HG03025 (cell line): Measurements from ENCODE around the gene LGSN.
"Not testable (repeated sequence)": the region's sequence is repeated elsewhere in the genome, so short reads cannot be mapped to it uniquely, and the experiment has no call there.

Experiments used
- ATAC-seq: cut with Tn5 transposase; IDR thresholded peaks from one replicate; pipeline ENCODE4 v1.9.1; 2021; ENCODE audit warnings: mild to moderate bottlenecking, moderate library complexity; ENCODE audit not compliant: unreplicated experiment, low FRiP score

Gene LGSN

DNA sequence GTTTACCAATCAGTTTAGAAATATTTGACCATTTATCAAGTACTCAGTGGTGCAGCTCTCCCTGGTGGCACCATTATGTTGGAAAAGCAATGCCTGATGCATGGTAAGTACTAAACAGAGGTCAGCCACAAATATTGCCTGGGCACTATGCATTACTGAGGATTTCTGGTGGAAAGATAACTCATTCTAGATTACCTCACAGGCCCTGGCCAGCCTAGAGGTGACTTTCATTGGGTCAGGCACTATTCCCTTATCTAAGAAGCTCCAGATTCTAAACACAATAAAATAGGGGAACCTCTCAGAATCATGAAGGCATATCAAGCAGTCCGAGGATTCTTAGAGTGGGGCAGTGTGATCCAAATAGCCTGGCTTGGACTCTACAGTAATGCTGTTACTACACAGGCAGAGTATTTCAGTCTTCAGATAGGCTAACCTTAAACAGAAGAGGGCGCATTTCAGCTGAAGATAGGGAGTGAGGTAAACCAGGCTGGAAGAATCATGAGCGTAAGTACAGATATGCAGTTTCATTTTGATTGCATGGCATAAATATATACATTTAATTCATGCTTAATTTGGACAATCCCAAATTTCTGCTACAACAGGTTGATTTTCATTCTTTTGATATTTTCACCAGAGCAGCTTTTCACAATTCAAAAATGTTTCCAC, 12.1 kb downstream of the LGSN start:
- peak; percentile 91 for ATAC-seq

GRCh38 chr6:63306420-63306819, 13.4 kb downstream of the LGSN start:
- no peak for ATAC-seq

DNA sequence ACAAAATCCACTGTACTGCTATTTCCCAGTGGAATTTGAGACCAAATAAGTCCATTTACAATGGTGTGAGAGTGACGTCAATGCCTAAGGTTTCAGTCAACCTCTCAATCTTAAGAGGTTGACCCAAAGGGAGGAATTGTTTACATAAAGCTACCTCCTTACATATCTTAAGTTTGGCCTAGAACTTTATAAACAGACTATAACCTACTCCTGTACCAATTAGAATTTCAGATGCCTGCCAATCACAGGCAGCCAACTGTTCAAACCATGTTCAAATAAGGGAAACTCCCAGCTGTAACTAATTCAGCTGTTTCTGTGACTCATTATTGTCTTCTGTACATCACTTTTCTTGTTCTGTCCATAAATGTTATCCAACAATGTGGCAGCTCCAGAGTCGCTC, 14.5 kb downstream of the LGSN start:
- ATAC-seq = no peak

DNA sequence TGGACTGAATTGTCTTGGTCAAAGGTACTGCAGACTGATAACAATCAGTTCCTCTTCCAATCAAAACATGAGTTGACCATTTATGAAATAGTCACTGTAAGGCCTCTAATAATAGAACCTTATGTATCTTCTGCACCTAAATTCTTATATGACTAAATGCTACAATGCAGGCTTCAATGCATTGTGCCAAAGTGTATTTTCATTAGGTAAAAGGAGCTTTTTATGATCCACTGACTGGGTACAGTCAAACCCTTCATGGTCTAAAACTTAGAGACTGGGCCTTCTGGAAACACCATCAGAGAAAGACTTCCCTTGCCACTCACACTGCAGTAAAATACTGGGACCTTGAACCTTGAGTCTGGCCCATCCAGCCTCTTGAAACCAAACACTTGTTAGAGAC, 16.3 kb downstream of the LGSN start:
- ATAC-seq = no peak

DNA sequence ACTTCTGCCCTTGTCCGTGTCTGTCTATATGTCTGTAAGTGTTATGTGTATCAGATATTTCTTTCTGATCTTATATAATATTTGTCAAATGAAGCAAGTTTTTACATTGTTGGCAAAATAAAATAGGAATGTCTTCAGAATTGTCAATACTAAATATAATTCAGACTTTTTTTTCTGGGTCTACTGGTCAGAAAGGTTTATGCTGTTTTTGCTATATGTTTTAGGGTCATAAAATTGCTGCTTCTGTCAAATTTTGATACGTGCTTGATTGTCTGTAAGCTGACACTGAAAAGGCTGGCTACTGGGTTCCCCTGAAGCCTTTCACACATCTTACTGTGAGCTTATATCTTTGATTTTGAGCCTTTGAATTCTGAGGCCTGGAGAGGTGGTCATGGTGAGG, 20.1 kb downstream of the LGSN start:
- ATAC-seq = no peak

DNA sequence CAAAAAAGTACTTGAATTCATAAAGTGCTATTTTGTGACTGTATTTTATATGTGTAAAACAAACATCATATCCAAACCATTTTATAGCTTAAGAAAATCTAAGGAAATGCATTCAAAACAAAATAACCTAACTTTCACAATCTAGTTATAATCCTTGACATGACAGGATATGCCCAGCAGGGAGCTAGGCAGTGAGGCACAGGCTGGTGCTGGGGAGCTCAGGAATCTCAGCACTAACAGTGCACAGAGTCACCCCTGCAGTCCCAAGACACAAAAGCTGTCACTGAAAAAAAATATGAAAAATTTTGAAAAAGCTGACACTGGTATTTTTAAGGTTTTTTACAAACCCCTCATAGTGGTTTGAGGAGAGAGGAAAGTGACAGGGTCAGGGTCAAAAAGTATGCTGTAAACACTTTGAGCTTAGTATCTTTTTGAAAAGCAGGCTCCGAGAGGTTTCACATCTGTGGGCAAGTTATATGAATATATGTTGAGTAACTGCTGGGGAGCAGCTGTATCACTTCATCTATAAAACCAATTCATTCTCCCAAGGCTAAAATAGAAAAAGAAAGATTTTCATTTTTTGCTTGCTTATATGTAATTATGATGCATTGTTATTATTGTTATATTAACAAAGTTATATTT, 24.1 kb downstream of the LGSN start:
- ATAC-seq = no peak

DNA sequence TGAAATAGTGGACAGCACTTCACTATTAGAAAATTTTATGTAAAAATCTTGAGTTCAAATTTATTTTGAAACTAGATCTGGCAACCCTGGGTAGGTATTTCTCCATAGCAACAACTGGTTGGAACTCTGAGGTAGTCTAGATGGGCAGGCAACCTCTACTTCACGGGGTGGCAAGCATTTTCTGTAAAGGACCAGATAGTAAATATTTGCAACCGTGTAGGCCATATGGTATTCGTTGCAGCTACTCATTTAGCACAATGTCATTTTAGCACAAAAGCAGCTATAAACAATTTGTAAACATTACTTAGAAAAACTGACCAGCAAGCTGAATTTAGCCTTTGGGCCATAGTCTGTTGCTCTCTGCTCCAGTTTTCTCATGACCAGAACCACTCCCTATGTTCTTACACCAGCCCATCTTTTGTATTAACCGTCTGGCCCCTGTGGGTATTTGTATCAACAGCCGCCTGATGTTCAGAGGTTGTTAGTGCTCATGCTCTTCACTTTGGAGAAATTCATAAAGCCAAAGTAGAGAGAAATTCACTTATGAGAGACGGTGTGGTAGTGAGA, 29.2 kb downstream of the LGSN start:
- no peak for ATAC-seq

DNA sequence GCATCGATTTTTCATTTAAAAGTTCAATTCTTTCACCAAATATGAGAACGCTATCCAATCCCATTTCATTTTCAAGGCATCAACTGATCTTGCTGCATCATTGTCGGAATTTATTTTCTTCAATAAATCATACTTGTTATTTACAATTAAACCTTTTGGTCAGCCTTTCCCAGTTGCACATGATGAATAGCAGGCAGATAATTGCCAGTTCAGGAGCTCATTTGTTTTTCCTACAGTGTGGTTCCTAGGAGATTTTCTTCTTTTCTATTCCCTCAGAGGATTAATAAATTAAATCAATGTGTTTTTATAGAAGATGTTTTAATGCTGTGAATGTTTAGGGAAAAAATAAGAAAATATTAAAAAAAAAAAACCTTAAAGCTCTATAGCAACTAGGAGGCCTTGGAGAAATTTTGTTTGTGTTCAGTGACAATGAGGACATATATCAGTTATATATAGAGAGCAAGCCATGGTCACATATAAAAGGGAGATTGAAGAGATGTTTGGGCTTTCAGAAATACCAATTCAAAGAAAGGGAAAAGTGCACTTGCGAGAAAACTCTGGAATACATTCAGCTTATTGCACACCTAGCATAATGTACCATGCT, 30.4 kb downstream of the LGSN start:
- no peak for ATAC-seq

- no peak for ATAC-seq
Observed at GRCh38 chr6:63280639-63281180, 39.1 kb downstream of the LGSN start.

DNA sequence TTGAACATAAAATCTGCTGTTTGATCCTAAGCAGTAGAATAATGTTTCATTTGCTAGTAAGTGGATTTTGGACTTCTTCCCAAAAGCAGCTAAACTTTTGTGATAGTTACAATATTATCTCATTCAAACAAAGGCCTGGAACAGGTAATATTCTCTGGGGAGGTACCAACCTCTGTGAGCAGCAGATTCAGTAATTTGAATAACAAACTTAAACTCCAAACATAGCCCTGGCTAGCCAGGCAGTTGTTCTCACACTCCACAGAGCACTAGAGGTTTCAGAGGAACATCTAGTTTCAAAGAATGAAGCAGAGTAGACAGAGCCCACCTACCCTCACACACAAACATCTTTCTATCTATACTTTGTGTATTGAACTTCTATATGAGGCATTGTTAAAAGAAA, 40.9 kb downstream of the LGSN start:
- no peak for ATAC-seq

DNA sequence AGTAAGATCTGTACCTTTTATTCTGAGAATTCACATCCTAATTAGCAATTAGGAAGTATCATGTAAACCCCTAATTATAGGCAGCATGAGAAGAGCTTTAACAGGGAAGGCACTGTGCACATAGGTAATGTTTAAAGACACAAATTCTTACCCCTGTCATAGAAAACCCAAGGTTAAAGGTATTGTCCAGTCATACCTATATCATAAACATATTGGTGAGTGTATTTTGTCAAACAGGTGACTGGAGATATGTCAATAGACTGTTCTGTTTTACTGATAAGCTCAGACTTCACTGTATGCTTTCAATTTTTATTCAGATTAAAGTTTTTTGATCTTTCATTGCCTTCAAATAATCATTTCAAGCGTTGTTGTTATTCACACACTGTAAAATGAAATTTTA, 43.8 kb downstream of the LGSN start:
- no peak for ATAC-seq

- not testable (repeated sequence) for ATAC-seq
Observed at GRCh38 chr6:63274795-63275430, 44.9 kb downstream of the LGSN start.

DNA sequence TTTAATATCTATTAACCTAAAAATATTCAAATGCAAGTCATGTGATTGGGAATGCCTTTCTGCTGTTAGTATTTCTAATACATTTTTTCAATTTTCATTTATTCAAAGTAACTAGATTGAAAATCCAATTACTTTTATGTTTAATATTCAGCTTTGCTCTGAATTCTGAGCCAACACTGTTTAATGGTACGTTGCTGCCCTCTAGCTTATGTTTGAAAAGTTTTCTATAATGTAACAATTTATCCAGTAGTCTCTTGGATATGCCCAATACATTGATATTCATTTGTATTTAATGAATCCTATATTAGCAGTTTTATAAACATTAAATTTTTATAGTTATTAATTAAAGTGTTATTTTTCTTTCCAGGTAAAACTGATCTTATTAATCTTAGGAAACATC, 47.4 kb downstream of the LGSN start:
- ATAC-seq = no peak

- peak; percentile 47 for ATAC-seq
Observed at GRCh38 chr6:63269470-63269869, 50.3 kb downstream of the LGSN start.

DNA sequence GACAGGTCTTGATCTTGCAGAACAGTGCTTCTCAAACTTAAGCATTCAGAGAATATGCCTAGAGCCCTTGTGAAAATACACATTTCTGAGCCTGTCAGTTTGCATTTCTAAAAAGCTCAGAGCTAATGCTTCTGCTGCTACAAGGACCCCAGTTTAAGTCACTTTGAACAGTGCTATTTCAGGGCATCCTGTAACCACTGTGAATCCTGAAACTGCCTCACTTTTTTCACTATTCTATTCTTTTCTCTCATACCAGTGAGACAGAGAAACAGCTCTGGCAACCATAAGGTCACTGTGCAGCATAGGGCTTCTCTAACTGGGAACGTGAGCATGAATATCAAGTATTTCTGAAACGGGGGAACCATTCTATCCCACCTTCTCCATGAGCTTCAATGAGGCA, 51.2 kb downstream of the LGSN start:
- peak; percentile 97 for ATAC-seq

GRCh38 chr6:63267828-63268227, 52.0 kb downstream of the LGSN start:
- no peak for ATAC-seq

DNA sequence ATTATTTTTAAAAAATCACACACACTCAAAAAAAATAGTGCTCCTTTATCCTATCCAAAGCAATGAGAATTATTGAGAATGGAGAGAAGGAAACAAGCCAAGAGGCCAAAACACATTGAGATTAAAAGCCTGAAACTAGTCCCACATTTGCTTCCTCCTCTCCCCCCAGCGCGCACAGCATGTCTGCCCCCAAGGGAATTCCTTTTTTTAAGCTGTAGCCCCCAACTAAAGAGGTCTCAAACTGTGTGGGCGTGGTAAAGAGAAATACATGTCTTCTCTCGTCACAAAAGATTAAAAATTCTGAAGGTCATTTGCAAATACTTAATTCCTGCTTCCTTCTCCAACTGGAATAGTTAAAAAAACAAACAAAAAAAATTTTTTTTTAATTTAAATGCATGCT, 52.7 kb downstream of the LGSN start:
- no peak for ATAC-seq

GRCh38 chr6:63263444-63263843, 56.3 kb downstream of the LGSN start:
- ATAC-seq = no peak

GRCh38 chr6:63261820-63262219, 58.0 kb downstream of the LGSN start:
- peak; percentile 91 for ATAC-seq

DNA sequence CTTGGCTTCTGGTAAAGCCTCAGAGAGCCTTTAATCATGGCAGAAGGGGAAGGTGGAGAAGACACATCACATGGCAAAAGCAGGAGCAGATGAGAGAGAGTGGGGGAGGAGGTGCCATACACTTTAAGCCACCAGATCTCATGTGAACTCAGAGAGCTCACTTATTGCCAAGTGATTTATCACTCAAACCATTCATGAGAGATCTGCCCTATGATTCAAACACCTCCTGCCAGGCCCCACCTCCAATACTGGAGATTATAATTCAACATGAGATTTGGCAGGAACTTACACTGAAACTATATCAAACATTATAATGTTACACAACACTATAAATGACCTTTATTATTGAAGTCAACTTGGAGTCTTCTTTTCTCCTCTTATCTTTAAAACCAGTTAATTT, 60.6 kb downstream of the LGSN start:
- ATAC-seq = no peak

DNA sequence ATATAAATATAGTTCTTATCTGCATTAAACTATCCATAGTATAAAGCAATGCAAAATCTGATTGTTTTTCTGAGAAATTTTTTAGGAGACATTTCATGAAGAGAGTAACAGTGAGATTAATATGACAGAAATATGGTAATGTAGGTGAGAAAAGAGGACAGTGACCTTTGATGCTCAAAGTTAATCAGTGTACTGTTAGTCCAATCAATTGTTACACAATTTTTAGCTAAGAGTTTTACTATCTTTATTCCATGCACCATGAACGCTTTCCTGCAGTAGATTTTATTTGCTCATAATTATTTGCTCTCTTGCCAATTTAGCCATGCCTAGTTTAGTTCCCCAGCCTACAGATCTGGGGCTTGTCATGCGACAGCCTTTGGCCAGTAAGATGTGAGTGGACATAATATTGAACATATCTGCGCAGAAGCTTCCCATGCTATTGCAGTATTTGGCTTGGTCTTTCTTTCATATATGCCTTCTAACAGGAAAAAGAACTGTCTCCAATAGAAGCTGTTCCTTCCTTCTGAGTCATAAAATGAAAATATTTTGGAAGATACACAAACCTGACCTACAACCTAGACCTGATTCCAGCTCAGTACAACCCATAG, 69.8 kb downstream of the LGSN start:
- no peak for ATAC-seq
